ENCODE results near the gene POLR3E.

- peak; percentile 58 to 78 (median 66); a peak in 5 of 6 replicates for TF ChIP-seq CTCF (IDR thresholded peaks at IDR 0.05 in 2 of 3, conservative IDR thresholded peaks at IDR 0.05 in 1 of 3; ENCODE audit: borderline replicate concordance in 1 of 3, insufficient read depth in 1 of 3, low read depth in 2 of 3, low read length in 2 of 3)
- no peak for TF ChIP-seq SP1 (IDR thresholded peaks at IDR 0.05; ENCODE audit: low read depth)
- no peak for TF ChIP-seq JUND (IDR thresholded peaks at IDR 0.05)
Observed at GRCh38 chr16:22300427-22301071, 3.3 kb downstream of the POLR3E start.
